D721Med (cell line): ENCODE data around the gene FUCA1.
A peak's percentile ranks its signal among the peaks of the same experiment; 100 is the strongest.

Experiments used
- DNase-seq: peaks from one replicate; pipeline ENCODE4 v3.0.0; 2011; ENCODE audit warnings: low spot score; ENCODE audit not compliant: insufficient read length
- FAIRE-seq: peaks from 2 replicates; lab custom pipeline; 2011; peaks lifted over from hg19 to GRCh38; lab: Jason Lieb, UNC
- TF ChIP-seq, protein P1 (sequence below): IDR thresholded peaks from 2 replicates; pipeline ENCODE4 v1.5.1; 2012; ENCODE audit warnings: mild to moderate bottlenecking, control low read depth; ENCODE audit not compliant: insufficient read depth; ENCODE audit errors: missing control alignments

The FUCA1 gene

DNA sequence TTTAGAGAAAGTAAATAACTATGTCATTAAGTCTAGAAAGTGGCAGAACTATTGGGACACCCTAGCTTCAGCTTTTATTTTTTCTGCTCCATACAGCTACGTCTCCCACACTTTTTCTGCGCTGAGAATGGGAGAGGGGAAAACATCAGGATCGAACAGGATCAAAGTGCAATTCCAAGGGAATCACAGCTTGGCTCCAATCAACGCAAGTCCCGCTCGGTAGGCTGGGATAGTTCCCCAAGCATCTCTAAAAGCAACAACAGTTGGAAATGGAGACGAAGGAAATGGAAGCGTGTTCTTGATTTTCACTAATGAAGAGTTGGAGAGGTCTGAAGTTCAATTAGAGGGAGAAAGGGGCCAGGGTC lies 43.4 kb downstream of the FUCA1 start:
- no peak for FAIRE-seq
- TF ChIP-seq, protein P1, sequence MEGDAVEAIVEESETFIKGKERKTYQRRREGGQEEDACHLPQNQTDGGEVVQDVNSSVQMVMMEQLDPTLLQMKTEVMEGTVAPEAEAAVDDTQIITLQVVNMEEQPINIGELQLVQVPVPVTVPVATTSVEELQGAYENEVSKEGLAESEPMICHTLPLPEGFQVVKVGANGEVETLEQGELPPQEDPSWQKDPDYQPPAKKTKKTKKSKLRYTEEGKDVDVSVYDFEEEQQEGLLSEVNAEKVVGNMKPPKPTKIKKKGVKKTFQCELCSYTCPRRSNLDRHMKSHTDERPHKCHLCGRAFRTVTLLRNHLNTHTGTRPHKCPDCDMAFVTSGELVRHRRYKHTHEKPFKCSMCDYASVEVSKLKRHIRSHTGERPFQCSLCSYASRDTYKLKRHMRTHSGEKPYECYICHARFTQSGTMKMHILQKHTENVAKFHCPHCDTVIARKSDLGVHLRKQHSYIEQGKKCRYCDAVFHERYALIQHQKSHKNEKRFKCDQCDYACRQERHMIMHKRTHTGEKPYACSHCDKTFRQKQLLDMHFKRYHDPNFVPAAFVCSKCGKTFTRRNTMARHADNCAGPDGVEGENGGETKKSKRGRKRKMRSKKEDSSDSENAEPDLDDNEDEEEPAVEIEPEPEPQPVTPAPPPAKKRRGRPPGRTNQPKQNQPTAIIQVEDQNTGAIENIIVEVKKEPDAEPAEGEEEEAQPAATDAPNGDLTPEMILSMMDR, result no peak
- no peak for DNase-seq

DNA sequence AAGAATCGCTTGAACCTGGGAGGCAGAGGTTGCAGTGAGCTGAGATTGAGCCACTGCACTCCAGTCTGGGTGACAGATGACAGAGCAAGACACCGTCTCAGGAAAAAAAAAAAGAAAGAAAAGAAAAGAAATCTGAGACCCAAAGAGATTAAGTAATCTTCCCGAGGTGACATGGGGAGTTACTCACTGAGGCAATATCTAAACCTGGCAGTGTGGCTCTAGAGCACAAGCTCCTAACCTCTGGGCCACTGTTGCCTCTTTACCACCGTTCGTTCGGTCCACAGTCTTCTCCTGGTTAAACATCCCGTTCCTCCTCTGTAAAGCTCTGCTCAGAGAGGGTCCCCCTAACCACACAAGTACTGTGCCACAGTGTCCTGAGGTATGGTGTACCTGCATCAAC lies 44.3 kb downstream of the FUCA1 start:
- TF ChIP-seq, protein P1, result no peak
- FAIRE-seq, result no peak
- DNase-seq, result no peak

DNA sequence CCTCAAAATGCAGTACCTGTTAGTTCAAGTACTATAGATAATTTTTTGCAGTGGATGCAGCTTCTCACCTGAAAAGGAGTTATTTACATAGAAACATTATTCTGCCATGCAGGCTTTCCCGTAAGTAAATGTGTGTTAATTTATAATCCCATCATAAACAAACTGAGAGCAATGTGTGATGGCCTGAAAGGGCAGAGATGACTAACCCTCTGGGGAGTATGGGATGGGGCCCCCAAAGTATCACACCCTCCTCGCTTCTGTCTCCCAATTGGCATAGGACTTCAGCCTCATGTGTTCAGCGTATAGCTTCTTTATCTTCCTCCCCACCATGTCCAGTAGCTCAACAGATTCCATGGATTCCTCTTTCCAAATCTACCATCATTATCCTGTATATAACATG lies 50.5 kb downstream of the FUCA1 start:
- FAIRE-seq (no peak), DNase-seq (no peak)
- TF ChIP-seq, protein P1, result no peak

DNA sequence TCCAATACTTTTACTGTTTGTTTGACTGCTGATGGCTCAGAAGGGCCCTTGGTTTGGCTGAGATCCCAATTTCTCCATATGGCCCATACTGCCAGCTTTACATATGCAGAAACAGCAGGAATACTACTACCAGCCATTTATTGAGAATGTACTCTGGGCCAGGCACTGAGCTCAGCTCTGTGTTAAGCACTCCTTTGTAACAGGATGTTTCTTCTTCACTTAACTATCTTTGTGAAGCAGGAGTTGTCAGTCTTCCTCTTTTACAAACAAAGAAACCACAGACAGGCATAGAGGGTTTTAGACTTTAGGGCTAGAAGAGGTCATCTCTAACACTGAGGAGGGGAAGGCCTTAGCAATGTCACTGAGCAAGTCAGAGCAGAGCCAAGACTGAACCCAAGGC lies 51.2 kb downstream of the FUCA1 start:
- DNase-seq, result no peak
- no peak for FAIRE-seq
- TF ChIP-seq, protein P1, result no peak

DNA sequence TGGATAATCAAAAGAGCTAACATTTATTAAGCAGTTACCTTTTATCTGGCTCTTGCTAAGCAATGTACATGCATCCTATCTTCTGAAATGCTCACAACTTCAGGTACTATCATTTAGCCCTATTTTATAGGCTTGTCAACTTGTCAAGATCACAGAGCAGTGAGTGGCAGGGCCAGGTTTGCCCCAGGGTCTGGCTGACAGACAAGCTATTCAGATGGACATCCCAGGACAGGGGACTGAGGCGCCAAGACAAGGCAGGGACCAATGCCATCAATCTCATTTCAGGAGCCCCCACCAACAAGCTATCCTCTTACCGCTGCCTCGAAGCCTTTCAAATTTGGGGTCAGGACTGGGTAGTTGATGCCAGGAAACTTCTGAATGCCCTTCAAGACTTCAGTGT lies 51.7 kb downstream of the FUCA1 start:
- TF ChIP-seq, protein P1, result no peak
- FAIRE-seq (no peak), DNase-seq (no peak)

DNA sequence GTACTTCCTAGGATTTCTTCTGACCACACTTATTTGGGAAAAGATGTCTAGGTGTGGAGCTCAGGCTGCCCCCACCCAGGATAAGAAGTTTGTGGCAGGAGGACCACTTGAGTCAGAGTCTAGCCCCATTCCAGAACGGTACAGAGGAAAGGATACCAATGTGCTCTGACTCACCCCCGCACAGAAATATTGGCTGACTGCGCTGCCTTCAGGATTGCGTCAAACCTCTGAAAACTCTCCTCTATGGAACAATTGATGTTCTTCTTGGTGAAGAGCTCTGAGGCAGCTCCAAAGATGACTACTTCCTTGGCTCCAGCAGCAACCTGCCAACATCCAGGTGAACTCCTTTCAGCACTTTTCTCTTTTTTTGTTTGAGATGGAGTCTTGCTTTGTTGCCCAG lies 54.1 kb downstream of the FUCA1 start:
- no peak for FAIRE-seq
- no peak for DNase-seq
- TF ChIP-seq, protein P1, result no peak

DNA sequence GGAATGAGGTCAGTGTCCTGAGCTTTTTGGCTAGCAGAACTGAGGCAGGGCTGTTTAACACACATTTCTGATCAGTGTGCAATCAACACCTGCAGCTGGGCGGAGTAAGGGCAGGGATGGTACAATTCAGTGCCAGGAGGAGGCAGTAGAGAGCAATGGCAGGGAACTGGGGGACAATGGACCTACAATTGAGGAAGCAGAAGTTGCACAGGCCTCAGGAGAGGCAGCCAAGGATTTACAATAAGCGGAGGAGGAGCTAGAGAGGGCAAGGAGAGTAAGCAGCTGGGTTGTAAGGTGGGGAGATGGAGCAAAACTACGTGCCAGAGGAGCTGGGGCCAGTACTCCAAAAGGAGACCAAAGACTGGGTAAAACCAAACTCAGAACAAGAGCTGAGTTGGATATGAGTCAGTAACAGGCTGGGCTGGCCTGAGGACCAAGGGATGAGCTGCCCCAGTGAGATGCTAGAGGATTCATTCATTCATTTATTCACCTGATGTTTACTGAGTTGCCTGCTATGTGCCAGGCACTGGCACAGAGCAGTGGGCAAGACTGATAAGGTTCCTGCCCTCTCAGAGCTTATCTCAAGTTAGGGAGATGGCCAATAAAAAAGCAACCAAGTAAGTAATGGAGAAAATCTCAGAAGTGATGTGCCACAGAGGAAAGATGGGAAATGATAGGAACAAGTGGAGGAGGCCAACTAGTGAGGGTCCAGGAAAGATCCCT lies 57.1 kb downstream of the FUCA1 start:
- TF ChIP-seq, protein P1, result peak; percentile 54
- FAIRE-seq (no peak), DNase-seq (no peak)
